Activated CD4-positive, alpha-beta T cell treated with anti-CD3 and anti-CD28 coated beads for 48 hours (primary cell): ENCODE data around the gene KLHL18.
"Not testable (repeated sequence)": the region's sequence is repeated elsewhere in the genome, so short reads cannot be mapped to it uniquely, and the experiment has no call there.

Experiments used
- DNase-seq: peaks from one replicate; pipeline ENCODE4 v3.0.0-alpha.2; 2020

KLHL18 gene

DNA sequence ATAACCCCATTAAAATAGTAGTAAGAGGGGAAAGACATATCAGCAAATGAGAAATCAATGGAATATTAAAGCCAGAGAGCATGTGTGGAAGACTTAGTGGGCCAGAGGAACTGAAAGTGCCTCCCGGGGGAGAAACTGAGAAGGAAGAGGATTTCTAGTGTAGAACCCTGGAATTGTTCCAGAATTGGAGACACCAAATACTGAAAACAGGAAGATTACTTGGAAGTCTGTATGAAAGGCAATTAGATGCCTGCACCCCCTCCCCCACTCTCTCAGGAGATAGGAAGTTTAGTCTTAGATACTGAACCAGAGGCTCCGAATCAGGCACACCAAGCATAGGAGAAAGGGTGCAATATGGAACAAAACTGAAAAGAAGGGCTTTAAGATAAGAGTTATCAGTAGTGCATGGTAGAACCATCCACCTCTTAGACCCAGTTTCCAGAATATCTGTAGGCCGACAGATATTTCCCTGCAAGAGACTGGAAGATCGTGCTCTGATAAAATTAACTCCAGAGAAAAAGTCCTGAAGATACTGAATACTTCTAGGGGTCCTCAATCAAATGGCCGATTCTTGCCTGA, 32.4 kb downstream of the KLHL18 start:
- DNase-seq: no peak

GRCh38 chr3:47316151-47316550, 33.4 kb downstream of the KLHL18 start:
- not testable (repeated sequence) for DNase-seq

GRCh38 chr3:47318916-47319315, 36.2 kb downstream of the KLHL18 start:
- no peak for DNase-seq

DNA sequence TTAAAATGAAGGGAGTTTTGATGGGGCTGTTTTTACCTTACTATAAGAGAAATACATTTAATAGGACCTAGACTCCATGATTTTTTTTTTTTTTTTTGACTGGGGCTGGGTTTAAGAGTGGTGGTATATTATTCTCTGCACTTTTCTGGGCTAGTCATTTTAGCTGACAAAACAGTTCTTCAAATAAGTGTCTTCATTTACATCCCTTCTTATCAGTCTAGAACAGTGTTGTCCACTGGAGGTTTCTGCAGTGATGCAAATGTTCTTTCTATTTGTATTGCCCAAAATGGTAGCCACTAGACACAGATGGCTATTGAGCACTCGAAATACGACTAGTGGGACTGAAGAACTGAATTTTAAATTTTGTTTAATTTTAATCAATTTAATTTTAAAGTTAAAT, 37.2 kb downstream of the KLHL18 start:
- DNase-seq: no peak

DNA sequence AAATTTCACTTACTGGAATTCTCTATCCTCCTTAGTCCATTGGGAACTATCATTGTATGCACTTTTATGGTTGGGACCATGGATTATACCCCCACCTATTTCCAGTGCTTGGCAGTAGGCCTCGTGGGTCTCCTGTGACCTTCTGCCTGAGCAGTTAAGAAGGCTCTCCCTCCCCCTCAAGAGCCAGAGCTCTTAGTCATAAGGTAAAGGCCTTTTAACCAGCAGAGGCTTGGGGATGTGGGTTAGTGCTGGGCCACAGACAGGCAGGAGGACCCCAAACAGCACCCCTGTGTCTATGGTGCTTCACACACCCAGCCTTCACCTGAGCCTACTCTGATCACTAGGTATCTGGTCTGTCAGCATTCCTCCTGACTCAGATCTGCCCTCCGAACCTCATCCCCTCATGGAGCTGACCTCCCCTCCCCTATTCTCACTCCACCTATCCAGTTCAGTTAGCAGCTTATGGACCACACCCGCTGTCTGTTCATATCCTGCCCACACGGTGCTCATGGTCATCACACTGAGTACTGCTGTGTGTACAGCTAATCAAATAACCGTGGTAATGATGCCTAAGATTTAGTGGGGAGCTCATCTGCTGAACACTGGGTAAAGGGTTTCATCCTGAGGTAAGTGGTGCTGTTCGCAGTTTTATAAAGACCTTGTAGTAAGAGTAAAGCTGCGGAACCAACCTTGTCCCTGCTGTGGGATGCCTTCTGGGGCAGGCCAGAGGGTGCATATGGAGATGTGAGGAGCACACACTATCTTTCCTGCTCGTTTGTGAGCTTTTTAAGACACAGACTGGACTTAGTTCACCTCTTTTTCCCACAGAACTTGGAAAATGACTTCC, 40.9 kb downstream of the KLHL18 start:
- DNase-seq: no peak

DNA sequence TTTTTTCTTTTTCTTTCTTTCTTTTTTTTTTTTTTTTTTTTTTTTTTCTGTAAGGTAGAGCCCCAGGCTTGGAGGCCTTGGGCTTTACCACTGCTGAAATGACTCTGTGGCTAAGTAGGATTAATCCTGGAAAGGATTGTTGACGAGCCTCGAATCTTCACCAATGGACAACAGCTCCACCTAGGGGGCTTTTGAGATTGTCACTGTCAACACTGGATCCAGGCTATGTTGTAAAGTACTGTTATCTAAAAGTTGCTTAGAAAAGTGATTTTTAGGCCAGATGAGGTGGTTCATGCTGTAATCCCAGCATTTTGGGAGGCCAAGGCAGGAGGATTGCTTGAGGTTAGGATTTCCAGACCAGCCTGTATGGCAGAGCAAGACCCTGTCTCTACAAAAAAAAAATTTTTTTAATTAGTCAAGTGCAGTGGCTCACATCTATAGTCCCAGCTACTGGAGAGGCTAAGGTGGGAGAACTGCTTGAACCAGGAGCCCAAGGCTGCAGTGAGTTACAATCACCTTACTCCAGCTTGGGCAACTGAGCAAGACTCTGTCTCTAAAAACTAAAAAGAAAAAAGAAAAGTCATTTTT, 41.6 kb downstream of the KLHL18 start:
- DNase-seq: peak; percentile 57

DNA sequence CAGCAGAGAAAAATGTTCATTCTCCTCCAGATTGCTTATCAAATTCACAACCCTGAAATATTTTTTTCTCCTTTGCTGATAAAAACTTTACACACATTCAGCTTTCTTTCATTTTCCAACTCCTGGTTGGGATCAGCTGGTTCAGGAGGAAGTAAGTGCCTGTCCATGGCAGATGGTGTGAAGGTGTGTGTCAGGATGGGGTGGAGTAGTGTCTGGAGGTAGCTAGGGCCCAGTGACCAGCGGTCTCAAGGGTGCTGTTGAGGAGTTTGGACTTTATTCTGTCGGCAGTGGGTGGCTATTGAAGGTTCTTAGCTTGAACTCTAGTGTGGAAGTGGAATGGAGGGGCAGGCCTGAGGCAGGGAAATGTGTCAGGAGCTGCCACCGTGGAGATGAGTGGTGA, 51.2 kb downstream of the KLHL18 start:
- no peak for DNase-seq

GRCh38 chr3:47337656-47338055, 54.9 kb downstream of the KLHL18 start:
- no peak for DNase-seq

GRCh38 chr3:47339951-47340350, 57.2 kb downstream of the KLHL18 start:
- no peak for DNase-seq

DNA sequence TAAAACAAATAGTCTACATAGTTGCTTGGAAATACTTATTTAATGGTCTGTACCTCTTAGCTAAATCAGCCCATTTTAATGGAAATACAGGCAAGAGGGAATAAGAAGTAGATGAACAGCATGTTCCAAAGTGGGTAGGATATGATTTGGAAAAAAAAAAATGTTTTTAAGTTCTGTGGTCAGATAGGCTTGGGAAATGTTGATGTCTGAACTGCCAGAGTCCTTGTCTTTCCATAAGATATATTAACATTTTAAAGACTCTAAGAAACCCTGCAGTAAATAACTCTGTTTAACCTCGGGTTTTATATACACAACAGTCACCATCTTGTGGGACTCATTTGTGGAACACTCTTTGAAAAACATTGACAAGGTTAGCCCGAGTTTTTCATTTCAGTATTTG, 58.1 kb downstream of the KLHL18 start:
- no peak for DNase-seq

DNA sequence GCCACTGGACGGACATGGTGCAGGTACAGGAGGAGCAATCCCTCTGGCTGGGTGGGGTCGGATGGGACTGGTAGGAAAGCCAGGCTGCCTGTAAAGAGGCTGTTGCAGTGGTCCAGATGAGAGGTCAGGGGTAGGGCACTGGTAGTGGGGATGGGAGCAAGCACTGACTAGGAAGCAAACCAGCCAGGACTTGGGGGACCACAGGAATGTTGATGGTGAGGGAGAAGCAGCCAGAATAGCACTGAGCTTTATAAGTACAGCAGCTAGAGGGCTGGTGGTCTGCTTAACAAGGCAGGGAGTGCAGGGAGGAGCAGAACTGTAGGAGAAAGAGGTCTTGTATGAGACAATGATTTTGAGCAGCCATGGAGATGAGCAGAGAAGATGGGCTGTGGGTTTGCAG, 59.4 kb downstream of the KLHL18 start:
- DNase-seq: no peak

- DNase-seq: no peak
These were observed 60.1 kb downstream of the KLHL18 start for GRCh38 chr3:47342812-47343211.

- DNase-seq: no peak
These were observed 60.8 kb downstream of the KLHL18 start for GRCh38 chr3:47343471-47343971.

GRCh38 chr3:47344971-47345370, 62.2 kb downstream of the KLHL18 start:
- no peak for DNase-seq

DNA sequence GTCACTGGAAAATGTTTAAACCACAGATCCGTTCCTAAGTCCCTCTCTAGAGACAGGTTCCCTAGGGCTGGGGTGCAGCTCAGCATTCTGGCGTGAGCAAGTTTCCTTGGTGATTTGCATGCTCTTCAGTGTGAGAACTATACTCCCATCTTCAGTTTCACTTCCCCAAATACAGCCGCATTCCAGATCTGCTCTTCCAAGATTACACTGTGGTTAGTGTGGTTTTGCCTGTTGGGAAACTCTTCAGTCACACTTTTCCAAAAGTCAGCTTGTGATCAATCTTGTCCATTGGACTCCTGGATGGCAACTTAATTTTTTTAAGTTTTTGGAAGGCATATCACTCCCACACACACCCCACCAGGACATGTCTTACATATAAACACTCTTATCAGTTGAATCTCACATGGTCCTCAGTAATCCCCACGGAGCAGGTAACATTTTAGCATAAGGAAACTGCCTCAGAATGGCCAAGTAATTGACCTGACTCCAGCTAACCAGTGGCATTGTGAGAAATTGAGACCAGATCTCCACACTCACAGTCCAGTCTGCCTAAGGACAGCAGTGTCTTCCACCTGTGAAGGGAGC, 64.6 kb downstream of the KLHL18 start:
- no peak for DNase-seq

GRCh38 chr3:47348411-47349154, 65.8 kb downstream of the KLHL18 start:
- DNase-seq: no peak

DNA sequence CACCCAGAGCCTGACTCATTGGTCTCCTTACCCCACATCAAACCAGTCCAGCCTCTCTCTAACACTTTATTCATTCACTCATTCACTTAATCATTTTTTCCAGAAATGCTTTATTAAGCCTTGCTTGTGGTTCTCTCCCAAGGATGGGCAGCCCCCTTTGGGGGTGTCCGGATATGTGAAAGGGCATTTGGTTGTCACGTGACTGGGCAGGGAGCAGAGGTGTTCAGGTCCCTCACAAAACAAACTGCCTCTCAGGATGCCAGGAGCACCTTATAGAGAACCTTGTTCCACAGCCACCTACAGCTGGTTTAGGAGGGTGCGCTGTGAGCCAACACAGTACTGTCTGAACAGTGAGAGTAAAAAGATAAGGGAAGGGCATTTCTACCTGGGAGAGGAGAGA, 72.3 kb downstream of the KLHL18 start:
- no peak for DNase-seq

DNA sequence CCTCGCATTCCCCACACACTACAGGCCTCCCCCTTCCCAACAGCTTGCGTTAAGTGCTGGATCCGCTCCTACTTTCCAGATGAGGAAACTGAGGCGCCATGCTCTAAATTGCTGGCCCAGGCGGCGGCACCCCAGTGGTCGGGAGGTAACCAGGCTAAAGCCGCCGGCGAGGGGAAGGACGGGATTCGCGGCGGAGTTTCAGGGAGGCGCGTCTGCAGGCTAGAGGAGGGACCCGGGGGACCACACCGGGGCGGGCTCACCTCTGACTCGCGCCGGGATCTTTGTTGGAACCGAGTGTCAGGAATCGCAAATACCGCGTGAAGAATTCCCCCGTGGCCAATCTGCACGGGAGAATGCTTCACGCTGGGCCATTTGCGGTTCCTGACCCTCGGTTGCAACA, 73.5 kb downstream of the KLHL18 start:
- no peak for DNase-seq

- no peak for DNase-seq
These were observed 76.6 kb downstream of the KLHL18 start for GRCh38 chr3:47359323-47359722.

- DNase-seq: peak; percentile 57
These were observed 77.4 kb downstream of the KLHL18 start for GRCh38 chr3:47360110-47360517.

DNA sequence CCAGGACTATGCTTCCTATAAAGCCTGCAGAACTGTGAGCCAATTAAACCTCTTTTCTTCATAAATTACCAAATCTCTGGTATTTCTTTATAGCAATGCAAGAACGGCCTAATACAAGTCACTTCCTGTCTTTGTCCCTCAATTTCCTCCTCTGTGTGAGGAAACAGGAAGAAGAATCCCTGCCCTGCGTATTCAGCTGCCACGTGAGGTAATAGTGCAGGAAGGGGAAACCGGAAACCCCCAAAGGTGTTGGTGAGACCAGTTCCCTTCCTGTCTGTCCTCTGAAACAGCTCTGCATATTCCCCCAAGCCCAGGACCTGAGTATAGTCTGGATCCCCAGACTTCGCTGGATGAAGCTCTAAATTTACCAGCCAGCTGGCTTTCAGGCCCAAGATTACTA, 80.0 kb downstream of the KLHL18 start:
- no peak for DNase-seq

DNA sequence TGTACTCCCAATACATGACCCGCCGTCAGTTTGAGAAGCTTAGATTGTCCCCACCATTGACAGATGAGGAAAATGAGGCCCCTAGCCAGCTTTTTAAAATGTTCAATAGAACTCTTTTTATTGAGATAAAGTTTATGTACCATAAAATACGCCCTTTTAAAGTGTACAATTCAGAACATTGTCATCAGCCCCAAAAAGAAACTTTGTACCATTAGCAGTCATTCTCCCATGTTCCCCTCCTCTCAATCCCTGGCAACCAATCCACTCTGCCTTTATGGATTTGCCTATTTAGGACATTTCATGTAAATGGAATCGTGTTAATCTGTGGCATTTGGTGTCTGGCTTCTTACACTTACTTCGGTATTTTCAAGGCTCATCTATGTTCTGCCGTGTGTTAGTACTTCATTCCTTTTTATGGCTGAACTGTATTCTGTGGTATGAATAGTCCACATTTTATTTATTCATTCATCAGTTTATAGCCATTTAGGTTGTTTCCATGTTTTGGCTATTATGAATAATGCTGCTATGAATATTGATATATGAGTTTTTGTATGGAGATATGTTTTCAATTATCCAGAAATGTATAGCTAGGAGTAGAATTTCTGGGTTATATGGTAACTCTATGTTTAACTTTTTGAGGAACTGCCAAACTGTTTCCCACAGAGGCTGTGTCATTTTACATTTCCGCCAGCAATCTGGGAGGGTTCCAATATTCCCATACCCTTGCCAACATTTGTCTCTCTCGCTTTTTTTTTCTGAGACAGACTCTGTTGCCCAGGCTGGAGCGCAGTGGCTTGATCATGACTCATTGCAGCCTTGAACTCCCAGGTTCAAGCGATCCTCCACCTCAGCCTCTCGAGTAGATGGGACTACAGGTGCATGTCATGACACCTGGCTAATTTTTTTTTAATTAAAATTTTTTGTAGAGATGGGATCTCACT, 82.7 kb downstream of the KLHL18 start:
- DNase-seq: no peak
